Panc1 (cell line): Measurements from ENCODE around the gene CIC.

Experiments
- CTCF ChIP-seq: fragments of 450-650 bp; IDR thresholded peaks from 2 replicates; pipeline ENCODE4 v1.5.1; 2017; ENCODE audit warnings: mild to moderate bottlenecking
- POLR2AphosphoS5 ChIP-seq: IDR thresholded peaks from 2 replicates; pipeline ENCODE4 v1.6.1; 2012; ENCODE audit warnings: mild to moderate bottlenecking, low read depth, low read length, moderate library complexity

- TF ChIP-seq CTCF: no peak; the same call in 1 of the 2 replicates
- TF ChIP-seq POLR2AphosphoS5: no peak
Measured at GRCh38 chr19:42325896-42326771, 57.1 kb downstream of the CIC start.
